CD4-positive, alpha-beta T cell treated with Interleukin-12 subunit alpha and Interleukin-12 subunit beta, for 1 hour (primary cell): ENCODE results near the gene CFAP300.

Experiments used
- DNase-seq: peaks from one replicate; pipeline ENCODE4 v3.0.0-alpha.2; 2020

The CFAP300 gene

GRCh38 chr11:102047305-102047924 is at the start of gene CFAP300:
Gene CFAP300 (plus strand): TSS chr11:102047437. CDS start chr11:102047471, 34 bp downstream.
- peak; percentile 42 for DNase-seq

- DNase-seq, result no peak
These were observed 45.4 kb upstream of the CFAP300 start for GRCh38 chr11:102001657-102002338.

DNA sequence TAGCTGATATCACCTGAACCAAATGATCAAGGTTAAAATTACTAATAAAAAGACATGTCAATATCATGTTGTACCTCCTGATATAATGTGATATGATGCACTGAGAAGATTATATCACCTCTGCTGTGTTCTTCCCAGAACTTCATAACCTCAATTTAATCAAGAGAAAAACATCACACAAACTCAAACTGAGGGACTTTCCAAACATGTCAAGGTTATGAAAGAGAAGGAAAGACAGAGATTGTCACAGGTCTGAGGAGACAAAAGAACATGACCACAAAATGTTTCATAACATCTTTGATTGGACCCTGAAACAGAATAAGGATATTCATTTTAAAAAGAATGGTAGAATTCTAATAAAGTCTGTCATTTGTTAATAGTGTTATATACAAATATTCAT is 43.0 kb upstream of the CFAP300 start:
- DNase-seq, result no peak

DNA sequence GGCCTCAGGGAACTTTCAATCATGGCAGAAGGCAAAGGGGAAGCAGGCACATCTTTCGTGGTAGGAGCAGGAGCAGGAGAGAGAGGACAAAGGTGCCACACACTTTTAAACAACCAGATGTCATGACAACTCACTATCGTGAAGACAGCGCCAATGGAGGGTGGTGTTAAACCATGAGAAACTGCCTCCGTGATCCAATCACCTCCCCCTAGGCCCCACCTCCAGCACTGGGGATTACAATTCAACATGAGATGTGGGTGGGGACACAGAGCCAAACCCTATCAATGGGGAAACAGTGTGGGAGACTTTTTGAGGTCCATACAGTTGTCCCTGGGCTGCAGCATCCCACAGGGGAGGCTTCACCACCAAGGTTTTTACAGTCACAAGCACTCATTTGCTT is 41.9 kb upstream of the CFAP300 start:
- DNase-seq, result no peak

- no peak for DNase-seq
These were observed 40.2 kb upstream of the CFAP300 start for GRCh38 chr11:102006835-102007566.

GRCh38 chr11:102007567-102008437 is 39.4 kb upstream of the CFAP300 start:
- DNase-seq, result peak; percentile 42

DNA sequence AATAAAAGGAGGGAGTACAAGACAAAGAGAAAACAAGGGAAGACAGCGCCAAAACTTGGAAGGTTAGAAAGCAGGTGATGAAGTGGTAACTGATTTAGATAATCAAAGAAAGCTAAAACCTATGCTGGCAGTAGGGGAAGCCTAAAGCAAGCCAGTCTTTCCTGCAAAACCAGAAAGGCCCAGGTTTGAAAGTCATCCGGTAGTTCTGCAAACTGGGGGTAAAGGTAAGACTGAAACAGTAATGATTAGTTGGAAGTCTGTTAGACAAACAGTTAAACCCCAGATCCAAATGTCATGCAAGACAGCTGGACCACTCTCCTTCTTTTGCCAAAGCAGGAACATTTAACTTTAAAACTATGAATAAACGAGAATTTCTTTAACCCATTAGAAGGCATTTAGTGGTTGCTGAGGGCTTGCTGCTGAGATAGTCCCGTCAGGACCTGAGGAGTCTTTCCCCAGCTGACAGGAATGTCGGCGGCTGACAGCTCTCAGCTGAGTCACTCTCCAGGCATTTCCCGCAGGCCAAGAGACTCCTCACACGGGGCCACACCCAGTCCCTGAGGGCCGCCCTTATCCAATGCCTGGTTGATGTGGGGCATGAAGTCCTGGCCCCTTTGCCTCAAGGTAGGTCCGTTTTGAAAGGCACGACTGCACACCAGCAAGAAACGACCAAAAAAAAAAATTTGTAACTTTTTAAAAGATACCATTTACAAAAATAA is 36.3 kb upstream of the CFAP300 start:
- DNase-seq, result no peak

DNA sequence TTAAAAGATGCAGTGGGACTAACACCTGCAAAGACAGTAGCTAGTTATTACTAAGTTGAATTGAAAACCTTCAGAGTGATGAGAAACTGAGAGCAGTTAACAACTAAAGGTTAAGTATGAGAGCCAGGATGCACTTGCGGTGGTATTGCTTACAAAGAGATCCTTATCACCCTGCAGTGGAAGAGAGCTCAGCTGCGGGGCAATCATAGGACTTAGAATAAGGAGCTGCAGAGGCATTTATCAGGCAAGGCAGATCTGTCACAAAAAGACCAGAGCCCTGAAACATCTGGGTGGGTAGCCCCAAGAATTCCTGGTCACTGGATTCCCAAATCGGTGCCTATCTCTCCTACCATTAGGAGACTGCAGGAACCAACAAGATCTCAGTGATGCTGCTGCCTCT is 34.3 kb upstream of the CFAP300 start:
- DNase-seq, result no peak

DNA sequence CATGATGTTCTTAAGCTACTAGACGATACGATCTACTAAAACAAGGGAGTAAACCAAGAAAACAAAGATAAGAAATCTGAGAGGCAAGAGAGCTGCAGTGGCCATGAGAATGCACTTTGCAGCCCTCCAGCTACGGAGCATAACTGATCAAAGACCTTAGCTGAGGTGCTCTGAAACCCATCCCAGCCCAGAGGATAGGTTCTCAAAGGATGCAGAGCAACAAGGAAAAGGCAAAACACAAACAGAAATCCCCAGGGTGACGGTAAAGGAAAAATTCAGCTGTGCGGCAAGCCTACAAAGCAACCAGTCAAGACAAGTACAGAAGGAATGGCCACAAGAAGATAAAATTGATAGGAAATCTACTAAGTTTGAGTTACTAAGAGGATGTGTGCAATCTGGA is 32.5 kb upstream of the CFAP300 start:
- no peak for DNase-seq

DNA sequence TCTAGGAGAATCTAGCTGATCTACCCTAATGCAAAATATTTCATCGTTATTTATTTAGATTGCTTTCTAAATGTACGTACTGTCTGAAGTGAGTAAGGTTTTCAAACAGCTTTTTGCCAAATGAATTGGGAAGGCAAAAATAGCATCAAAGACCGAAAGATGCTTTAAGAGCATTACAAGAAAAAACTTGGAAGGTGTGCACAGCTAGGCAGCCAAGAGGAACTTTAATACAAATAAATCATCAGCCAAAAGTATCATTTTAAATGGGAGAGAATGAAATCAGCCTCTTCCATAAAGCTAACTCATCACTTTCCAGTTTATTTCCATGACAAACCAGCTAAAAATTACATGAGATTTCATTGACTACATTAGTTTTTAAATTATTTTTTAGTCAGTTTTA is 30.2 kb upstream of the CFAP300 start:
- DNase-seq, result no peak

- DNase-seq, result no peak
These were observed 21.0 kb upstream of the CFAP300 start for GRCh38 chr11:102026217-102026616.

- DNase-seq, result no peak
These were observed 20.3 kb upstream of the CFAP300 start for GRCh38 chr11:102026959-102027358.

DNA sequence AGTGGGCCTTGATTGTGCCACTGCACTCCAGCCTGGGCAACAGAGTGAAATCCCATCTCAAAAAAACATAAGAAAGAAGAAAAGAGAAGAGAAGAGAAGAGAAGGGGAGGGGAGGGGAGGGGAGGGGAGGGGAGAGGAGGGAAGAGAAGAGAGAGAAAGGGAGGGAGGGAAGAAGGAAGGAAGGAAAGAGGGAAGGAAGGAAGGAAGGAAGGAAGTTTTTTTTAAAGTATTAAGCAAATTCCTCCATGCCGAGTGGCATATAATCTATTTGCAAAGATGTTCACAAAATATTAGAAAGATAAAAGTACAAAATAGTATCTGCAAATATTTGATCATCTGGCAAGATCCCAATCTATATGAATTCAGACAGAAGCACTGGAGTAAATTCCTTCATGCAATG is 10.5 kb upstream of the CFAP300 start:
- no peak for DNase-seq

GRCh38 chr11:102046841-102047240 is 396 bp upstream of the CFAP300 start:
- DNase-seq, result no peak

DNA sequence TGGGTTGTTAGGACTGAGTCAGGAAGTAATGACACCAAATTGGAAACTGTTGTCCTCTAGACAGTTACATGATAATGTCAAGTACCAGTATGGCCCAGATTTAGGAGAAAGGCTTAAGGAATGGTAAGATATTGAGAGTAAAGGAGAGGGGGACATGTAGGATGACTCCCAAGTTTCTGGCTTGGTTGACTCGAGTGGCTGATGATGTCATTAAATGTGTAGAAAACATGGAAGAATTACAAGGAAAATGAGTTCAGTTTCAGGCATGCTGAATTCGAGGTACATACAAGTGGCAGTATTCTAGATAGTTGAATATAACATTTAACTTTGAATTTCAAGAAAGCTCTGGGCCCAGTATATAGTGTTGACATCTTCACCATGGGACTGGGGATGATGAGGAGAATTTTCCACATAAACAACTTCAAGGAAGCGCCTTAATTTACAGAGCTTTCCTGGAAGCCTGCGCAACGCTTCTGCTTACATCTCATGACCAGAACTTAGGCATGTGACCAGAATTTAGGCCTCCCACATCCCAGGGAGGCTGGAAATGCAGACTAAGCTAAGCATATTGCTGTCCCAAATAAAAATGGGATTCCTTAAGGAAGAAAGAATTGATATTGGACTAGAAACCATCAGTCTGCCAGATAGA is 3.8 kb downstream of the CFAP300 start:
- DNase-seq, result no peak

DNA sequence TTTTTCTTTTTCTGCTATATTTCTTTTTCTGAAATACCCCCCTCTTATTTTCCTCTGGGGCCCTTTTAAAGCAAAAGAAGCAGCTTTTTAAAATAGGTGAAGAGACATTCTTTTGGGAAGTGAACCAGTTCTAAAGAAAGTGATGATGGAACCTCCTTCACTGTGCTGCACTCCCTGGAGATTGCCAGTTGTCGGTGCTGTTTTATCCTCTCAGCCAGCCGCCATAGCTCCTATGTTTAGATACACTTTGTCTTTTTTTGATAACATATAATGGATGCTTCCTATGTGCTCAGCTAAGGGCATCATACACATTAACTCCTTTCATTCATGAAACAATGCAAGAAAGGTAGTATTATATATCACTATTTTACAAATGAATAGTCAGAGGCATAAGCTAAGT is 14.0 kb downstream of the CFAP300 start:
- DNase-seq, result no peak

DNA sequence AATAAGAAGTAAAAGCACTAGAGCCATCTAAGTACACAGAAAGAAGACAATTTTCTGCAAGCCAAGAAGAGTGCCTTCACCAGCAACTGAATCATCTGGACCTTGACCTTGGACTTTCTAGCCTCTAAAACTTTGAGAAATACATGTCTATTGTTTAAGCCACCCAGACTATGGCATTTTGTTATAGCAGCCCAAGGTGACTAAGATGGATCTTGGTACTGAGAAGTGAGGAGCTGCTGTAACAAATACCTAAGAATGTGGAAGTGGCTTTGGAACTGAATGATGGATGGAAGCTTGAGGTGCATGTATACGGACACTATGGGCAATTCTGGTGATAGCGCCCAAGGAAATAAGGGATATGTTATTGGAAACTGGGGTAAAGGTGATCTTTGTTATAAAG is 14.9 kb downstream of the CFAP300 start:
- no peak for DNase-seq

- DNase-seq, result no peak
These were observed 17.1 kb downstream of the CFAP300 start for GRCh38 chr11:102064316-102064715.

DNA sequence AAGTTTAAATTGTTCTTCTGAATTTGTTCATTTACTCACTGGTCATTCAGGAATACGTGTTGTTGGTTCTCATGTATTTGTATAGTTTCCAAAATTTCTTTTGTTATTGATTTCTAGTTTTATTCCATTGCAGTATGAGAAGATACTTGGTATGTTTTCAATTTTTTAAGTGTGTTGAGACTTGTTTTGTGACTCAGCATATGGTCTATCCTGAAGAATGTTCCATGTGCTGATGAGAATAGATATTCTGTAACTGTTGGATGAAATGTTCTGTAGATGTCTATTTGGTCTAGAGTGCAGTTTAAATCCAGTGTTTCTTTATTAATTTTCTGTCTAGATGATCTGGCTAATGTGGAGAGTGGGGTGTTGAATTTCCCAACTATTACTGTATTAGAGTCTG is 23.5 kb downstream of the CFAP300 start:
- DNase-seq, result no peak

GRCh38 chr11:102071497-102072472 is 24.5 kb downstream of the CFAP300 start:
- DNase-seq, result no peak

DNA sequence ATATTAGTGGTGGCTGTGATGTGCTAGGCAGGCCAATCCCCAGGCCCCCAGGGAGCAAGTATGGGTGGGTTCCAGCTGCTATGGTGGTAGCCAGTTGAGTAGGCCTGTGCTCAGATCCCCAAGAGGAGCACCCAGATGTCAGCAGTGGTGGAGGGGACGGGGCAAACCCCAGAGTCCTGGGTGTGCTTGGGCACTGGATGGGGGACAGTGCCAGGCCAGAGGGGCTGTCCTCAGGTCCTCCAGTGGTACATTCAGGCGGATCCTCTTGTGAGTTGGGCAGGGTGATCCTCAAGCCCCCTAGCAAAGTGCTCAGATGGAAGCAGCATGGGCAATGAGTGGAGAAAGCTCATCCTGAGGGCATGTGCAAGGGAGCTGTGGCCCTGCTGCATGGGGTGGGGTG is 26.0 kb downstream of the CFAP300 start:
- no peak for DNase-seq
